Astrocyte (in vitro differentiated cells and primary cell): ENCODE results near the gene HTR7. TPM values are rescaled to one million over a fixed set of nuclear protein-coding genes. Genes with fewer than 3 reads are reported as not detected.
A peak's percentile ranks its signal among the peaks of the same experiment; 100 is the strongest.

Experiments
- DNase-seq: peaks from one replicate; pipeline ENCODE4 v3.0.0-alpha.2; 2010; ENCODE audit warnings: low read depth
- FAIRE-seq: peaks from 2 replicates; lab custom pipeline; 2011; peaks lifted over from hg19 to GRCh38; lab: Jason Lieb, UNC
- H2AFZ ChIP-seq: 2 replicates; pipeline ENCODE4 v1.6.0; 2012; ENCODE audit warnings: low read depth, low read length, inconsistent platforms
- H3K27ac ChIP-seq: 2 replicates; pipeline ENCODE4 v1.5.1; 2011; ENCODE audit warnings: low read depth, low read length, inconsistent platforms
- H3K27me3 ChIP-seq: 2 replicates; pipeline ENCODE4 v1.6.0; 2011; ENCODE audit warnings: low read length, inconsistent platforms; ENCODE audit not compliant: insufficient read depth
- H3K36me3 ChIP-seq: 2 replicates; pipeline ENCODE4 v1.5.1; 2011; ENCODE audit warnings: low read length, inconsistent platforms; ENCODE audit not compliant: insufficient read depth
- H3K4me1 ChIP-seq: 2 replicates; pipeline ENCODE4 v1.5.1; 2011; ENCODE audit warnings: low read length, inconsistent platforms; ENCODE audit not compliant: insufficient read depth
- H3K4me2 ChIP-seq: 2 replicates; pipeline ENCODE4 v1.6.0; 2012; ENCODE audit warnings: low read length, inconsistent platforms
- H3K4me3 ChIP-seq: 2 replicates; pipeline ENCODE4 v1.5.1; 2011; ENCODE audit warnings: low read depth, mild to moderate bottlenecking, low read length, inconsistent platforms; ENCODE audit not compliant: insufficient read depth
- H3K79me2 ChIP-seq: 2 replicates; pipeline ENCODE4 v1.6.0; 2012; ENCODE audit warnings: mild to moderate bottlenecking, low read length, inconsistent platforms; ENCODE audit not compliant: insufficient read depth
- H3K9ac ChIP-seq: 2 replicates; pipeline ENCODE4 v1.6.0; 2012; ENCODE audit warnings: mild to moderate bottlenecking, low read length, inconsistent platforms
- H3K9me3 ChIP-seq: 2 replicates; pipeline ENCODE4 v1.5.1; 2012; ENCODE audit warnings: low read depth, mild to moderate bottlenecking, low read length, inconsistent platforms; ENCODE audit not compliant: insufficient read depth
- H4K20me1 ChIP-seq: 2 replicates; pipeline ENCODE4 v1.6.0; 2012; ENCODE audit warnings: low read length, inconsistent platforms; ENCODE audit not compliant: insufficient read depth
- H3K27ac Mint-ChIP-seq: one replicate; pipeline ENCODE4 v1.8.0; 2021; ENCODE audit warnings: mild to moderate bottlenecking, mixed read lengths; ENCODE audit not compliant: unreplicated experiment
- H3K27me3 Mint-ChIP-seq: one replicate; pipeline ENCODE4 v1.8.0; 2021; ENCODE audit warnings: low read depth, mixed read lengths; ENCODE audit not compliant: unreplicated experiment
- H3K36me3 Mint-ChIP-seq: one replicate; pipeline ENCODE4 v1.8.0; 2021; ENCODE audit warnings: low read depth, mixed read lengths; ENCODE audit not compliant: unreplicated experiment
- H3K4me1 Mint-ChIP-seq: one replicate; pipeline ENCODE4 v1.8.0; 2021; ENCODE audit warnings: low read depth, mixed read lengths; ENCODE audit not compliant: unreplicated experiment
- H3K4me3 Mint-ChIP-seq: one replicate; pipeline ENCODE4 v1.8.0; 2021; ENCODE audit warnings: mild to moderate bottlenecking, moderate library complexity, mixed read lengths; ENCODE audit not compliant: unreplicated experiment
- H3K9me3 Mint-ChIP-seq: one replicate; pipeline ENCODE4 v1.8.0; 2021; ENCODE audit warnings: mild to moderate bottlenecking, mixed read lengths; ENCODE audit not compliant: unreplicated experiment
- EZH2 ChIP-seq: IDR thresholded peaks from 2 replicates; pipeline ENCODE4 v1.6.1; 2012; ENCODE audit warnings: mild to moderate bottlenecking, low read length, inconsistent platforms; ENCODE audit not compliant: insufficient read depth
- total RNA-seq: library from RNA; stranded (reverse); gene quantifications from 2 replicates; pipeline ENCODE4 v1.2.1, GENCODE V29; 2021
- TF ChIP-seq, protein P1 (sequence below): IDR thresholded peaks from 2 replicates; pipeline ENCODE4 v1.5.1; 2011; ENCODE audit warnings: low read depth, mild to moderate bottlenecking, inconsistent platforms, low read length, moderate library complexity; ENCODE audit not compliant: insufficient read depth

The HTR7 gene
- total RNA-seq, 1 donor from 2014 or later, result 0.89 TPM

DNA sequence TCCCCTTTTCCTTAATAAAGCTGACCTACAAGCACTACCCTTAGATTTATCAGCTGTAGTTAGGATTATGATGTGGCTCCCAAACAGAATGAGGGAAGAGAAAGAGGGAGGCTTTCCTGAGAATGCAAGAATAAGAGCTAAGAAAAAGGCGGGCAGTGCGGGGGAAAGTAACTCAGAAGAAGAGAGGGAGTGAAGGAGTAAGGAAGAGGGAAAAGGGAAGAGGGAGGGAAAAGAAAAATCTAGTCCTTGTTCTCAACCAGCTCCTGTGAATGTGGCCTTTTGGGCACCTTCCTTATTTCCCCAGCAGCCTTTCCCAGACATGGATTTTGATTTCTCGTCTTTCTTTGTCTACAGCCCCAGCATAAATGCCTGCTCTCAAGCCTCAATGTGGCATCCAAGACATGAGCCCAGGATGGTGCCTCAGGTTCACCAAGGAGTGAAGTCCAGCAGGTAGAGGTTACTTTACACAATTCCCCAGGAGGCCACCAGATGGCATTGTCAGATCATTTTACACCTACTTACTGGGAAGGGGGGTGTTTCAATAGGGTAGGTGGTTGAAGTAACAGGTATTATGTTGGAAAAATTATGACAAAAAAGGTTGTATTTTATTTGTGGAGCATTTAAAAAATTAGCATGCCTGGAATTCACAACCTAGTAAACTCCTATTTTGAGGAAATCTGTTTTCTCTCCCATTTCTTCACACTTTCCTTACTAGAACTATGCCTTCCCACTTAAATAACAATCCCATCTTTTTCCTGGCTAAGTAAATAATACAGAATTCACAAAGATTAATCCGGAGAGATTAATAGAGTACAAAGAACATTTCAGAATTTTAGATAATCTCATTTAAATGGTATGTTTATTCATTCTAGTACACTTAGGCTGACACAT is 106.5 kb downstream of the HTR7 start:
- Mint-ChIP-seq H3K27ac (no peak overlapping the region), H3K4me1 (no peaks in the 10 kb centered on the region), H3K27me3 (peaks cover 5% of the 10 kb centered on the region), H3K36me3 (no peaks in the 10 kb centered on the region), H3K9me3 (no peaks in the 10 kb centered on the region), H3K4me3 (no peak overlapping the region)
- H3K4me1 ChIP-seq, result no peaks in the 10 kb centered on the region
- H4K20me1 ChIP-seq, result peaks cover 4% of the 10 kb centered on the region
- no peaks in the 10 kb centered on the region for H3K79me2 ChIP-seq
- TF ChIP-seq, protein P1, sequence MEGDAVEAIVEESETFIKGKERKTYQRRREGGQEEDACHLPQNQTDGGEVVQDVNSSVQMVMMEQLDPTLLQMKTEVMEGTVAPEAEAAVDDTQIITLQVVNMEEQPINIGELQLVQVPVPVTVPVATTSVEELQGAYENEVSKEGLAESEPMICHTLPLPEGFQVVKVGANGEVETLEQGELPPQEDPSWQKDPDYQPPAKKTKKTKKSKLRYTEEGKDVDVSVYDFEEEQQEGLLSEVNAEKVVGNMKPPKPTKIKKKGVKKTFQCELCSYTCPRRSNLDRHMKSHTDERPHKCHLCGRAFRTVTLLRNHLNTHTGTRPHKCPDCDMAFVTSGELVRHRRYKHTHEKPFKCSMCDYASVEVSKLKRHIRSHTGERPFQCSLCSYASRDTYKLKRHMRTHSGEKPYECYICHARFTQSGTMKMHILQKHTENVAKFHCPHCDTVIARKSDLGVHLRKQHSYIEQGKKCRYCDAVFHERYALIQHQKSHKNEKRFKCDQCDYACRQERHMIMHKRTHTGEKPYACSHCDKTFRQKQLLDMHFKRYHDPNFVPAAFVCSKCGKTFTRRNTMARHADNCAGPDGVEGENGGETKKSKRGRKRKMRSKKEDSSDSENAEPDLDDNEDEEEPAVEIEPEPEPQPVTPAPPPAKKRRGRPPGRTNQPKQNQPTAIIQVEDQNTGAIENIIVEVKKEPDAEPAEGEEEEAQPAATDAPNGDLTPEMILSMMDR, result peak; percentile 68
- no peak for TF ChIP-seq EZH2
- FAIRE-seq, result no peak
- no peak overlapping the region for H3K27ac ChIP-seq
- H3K4me3 ChIP-seq, result no peak overlapping the region
- no peak for DNase-seq
- no peaks in the 10 kb centered on the region for H3K36me3 ChIP-seq
- no peak overlapping the region for H3K9ac ChIP-seq
- no peak overlapping the region for H2AFZ ChIP-seq
- H3K9me3 ChIP-seq, result no peaks in the 10 kb centered on the region
- no peak overlapping the region for H3K4me2 ChIP-seq
- H3K27me3 ChIP-seq, result no peaks in the 10 kb centered on the region

DNA sequence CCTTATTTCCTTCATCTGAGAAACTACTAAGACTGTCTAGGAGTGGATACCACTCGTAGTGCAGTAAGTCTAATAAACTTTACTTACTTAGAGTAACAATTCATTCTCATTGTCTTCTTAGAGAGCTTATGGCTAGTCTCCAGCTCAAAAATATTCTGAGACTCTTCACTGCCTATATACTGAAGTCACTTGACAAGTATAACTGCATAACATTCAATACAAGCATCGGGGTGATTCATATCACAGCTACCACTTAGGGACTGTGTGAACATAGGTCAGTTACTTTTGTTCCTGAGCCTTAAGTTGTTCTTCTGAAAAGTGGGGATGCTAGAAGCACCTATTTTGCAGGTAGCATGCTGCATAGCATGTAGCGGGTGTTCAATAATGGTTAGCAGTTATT is 111.0 kb downstream of the HTR7 start:
- H3K4me3 ChIP-seq, result no peak overlapping the region
- no peaks in the 10 kb centered on the region for H3K79me2 ChIP-seq
- H3K4me1 Mint-ChIP-seq, result peaks cover 17% of the 10 kb centered on the region
- TF ChIP-seq, protein P1, result no peak
- no peak for TF ChIP-seq EZH2
- no peak overlapping the region for H3K27ac ChIP-seq
- no peak overlapping the region for H2AFZ ChIP-seq
- H3K36me3 ChIP-seq, result no peaks in the 10 kb centered on the region
- H3K9me3 ChIP-seq, result no peaks in the 10 kb centered on the region
- no peak overlapping the region for H3K9ac ChIP-seq
- H3K27me3 ChIP-seq, result no peaks in the 10 kb centered on the region
- H3K4me1 ChIP-seq, result no peaks in the 10 kb centered on the region
- FAIRE-seq (no peak), DNase-seq (no peak)
- H3K4me2 ChIP-seq, result no peak overlapping the region
- no peak overlapping the region for H3K27ac Mint-ChIP-seq
- peaks cover 5% of the 10 kb centered on the region for H3K27me3 Mint-ChIP-seq
- no peaks in the 10 kb centered on the region for H4K20me1 ChIP-seq
- H3K36me3 Mint-ChIP-seq, result no peaks in the 10 kb centered on the region
- no peaks in the 10 kb centered on the region for H3K9me3 Mint-ChIP-seq
- H3K4me3 Mint-ChIP-seq, result no peak overlapping the region

DNA sequence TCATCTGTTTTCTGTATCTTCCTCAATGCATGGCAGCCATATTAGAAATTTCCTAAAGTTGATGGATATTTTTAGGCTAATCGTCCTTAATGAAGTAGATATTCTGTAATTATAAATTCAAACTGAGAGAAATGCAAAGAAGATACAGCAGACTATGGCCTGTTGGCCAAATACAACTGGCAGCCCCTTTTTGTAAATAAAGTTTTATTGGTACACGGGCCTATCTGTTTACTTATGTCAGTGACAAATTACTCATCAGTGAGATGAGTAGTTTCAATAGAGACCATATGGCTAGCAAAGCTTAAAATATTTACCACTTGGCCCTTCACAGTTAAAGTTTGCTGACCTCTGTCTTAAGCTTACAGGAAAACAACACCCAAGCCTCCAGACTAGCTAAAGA is 112.3 kb downstream of the HTR7 start:
- Histone ChIP-seq H3K27me3 (no peaks in the 10 kb centered on the region), H3K9me3 (no peaks in the 10 kb centered on the region), H3K4me1 (no peaks in the 10 kb centered on the region), H3K36me3 (no peaks in the 10 kb centered on the region), H3K27ac (no peak overlapping the region), H4K20me1 (no peaks in the 10 kb centered on the region), H3K79me2 (no peaks in the 10 kb centered on the region), H3K4me2 (no peak overlapping the region), H3K4me3 (no peak overlapping the region), H3K9ac (no peak overlapping the region), H2AFZ (no peak overlapping the region)
- Mint-ChIP-seq H3K36me3 (no peaks in the 10 kb centered on the region), H3K27me3 (peaks cover 2% of the 10 kb centered on the region), H3K4me3 (no peak overlapping the region), H3K9me3 (no peaks in the 10 kb centered on the region), H3K27ac (no peak overlapping the region), H3K4me1 (peaks cover 19% of the 10 kb centered on the region)
- TF ChIP-seq, protein P1, result no peak
- no peak for TF ChIP-seq EZH2
- FAIRE-seq, result no peak
- DNase-seq, result no peak
